Colonic mucosa (tissue), 4 donors: ENCODE measurements around the gene CLDN16. TPM values are rescaled to one million over a fixed set of nuclear protein-coding genes. Genes with fewer than 3 reads are reported as not detected.

ENCODE experiments used
- DNase-seq: peaks from one replicate; pipeline ENCODE4 v3.0.0-alpha.2; 2020
- H3K27ac ChIP-seq: fragments of 200-600 bp; one replicate; pipeline ENCODE4 v1.8.0; 2021
- H3K27me3 ChIP-seq: fragments of 200-600 bp; one replicate; pipeline ENCODE4 v1.8.0; 2021
- H3K36me3 ChIP-seq: fragments of 200-600 bp; one replicate; pipeline ENCODE4 v1.8.0; 2021
- H3K4me1 ChIP-seq: fragments of 200-600 bp; one replicate; pipeline ENCODE4 v1.8.0; 2021; ENCODE audit warnings: mild to moderate bottlenecking
- H3K4me3 ChIP-seq: fragments of 200-600 bp; one replicate; pipeline ENCODE4 v1.8.0; 2021
- H3K9ac ChIP-seq, 2 donors: one replicate each; pipeline ENCODE4 v1.7.0; 2013; ENCODE audit warnings: control low read depth in 2 of 2, low read depth in 2 of 2, low read length in 2 of 2
- H3K9me3 ChIP-seq: fragments of 200-600 bp; one replicate; pipeline ENCODE4 v1.8.0; 2021
- CTCF ChIP-seq: fragments of 200-600 bp; IDR thresholded peaks from one replicate; pipeline ENCODE4 v1.8.0; 2022; ENCODE audit warnings: antibody characterized with exemption, mild to moderate bottlenecking
- intact Hi-C: fragments of 100-400 bp; cut with DNase I; formaldehyde crosslinking; loops from one replicate; pipeline ENCODE4 v1.14.1; 2022
- total RNA-seq, 2 donors: library from RNA; stranded (reverse); fragmentation: NEBNext Ultra II Directional in 1 of 2; extraction: Animal tissue kit (Norgen Biotek cat#: 25700) in 1 of 2; gene quantifications; one replicate each; pipeline ENCODE4 v1.2.1, GENCODE V29; 2021
- donor health status: healthy.
- donor health status: DM: no; HTN: no; CAD: no.
- donor health status: DM: no; HTN: no; CAD: no.

The CLDN16 gene
- not detected for total RNA-seq

GRCh38 chr3:190387578-190388213 lies at the start of gene CLDN16:
Gene CLDN16, plus strand, starts transcription at chr3:190388163. Its CDS starts 167 bp downstream, at chr3:190388330.
- intact Hi-C loops: loop anchor here (10.0 kb wide), 1 partner anchor 163 kb away; no protein-coding TSS in a partner anchor
- H3K9ac ChIP-seq: no peak within 1 kb of the TSS
- H3K36me3 ChIP-seq: no peaks in the 10 kb centered on the region
- no peak within 1 kb of the TSS for H3K27ac ChIP-seq
- TF ChIP-seq CTCF: no peak
- H3K4me3 ChIP-seq: no peak within 1 kb of the TSS
- no peaks in the 10 kb centered on the region for H3K4me1 ChIP-seq
- no peak for DNase-seq
- H3K9me3 ChIP-seq: no peaks in the 10 kb centered on the region
- H3K27me3 ChIP-seq: no peaks in the 10 kb centered on the region

- no peaks in the 10 kb centered on the region for H3K27me3 ChIP-seq
- DNase-seq: no peak
Measured at GRCh38 chr3:190338717-190339116, 49.2 kb upstream of the CLDN16 start.

GRCh38 chr3:190339130-190339529 lies 48.8 kb upstream of the CLDN16 start:
- DNase-seq: no peak

More at GRCh38 chr3:190338717-190339116, 49.2 kb upstream of the CLDN16 start:
- intact Hi-C loops: no loop called here
- Histone ChIP-seq H3K36me3 (no peaks in the 10 kb centered on the region), H3K4me1 (no peaks in the 10 kb centered on the region), H3K9ac (no peak overlapping the region), H3K4me3 (no peak overlapping the region), H3K27ac (no peak overlapping the region), H3K9me3 (no peaks in the 10 kb centered on the region)
- TF ChIP-seq CTCF: no peak

GRCh38 chr3:190340071-190340470 lies 47.9 kb upstream of the CLDN16 start:
- Histone ChIP-seq H3K9me3 (no peaks in the 10 kb centered on the region), H3K27me3 (no peaks in the 10 kb centered on the region), H3K4me3 (no peak overlapping the region), H3K9ac (no peak overlapping the region), H3K27ac (no peak overlapping the region), H3K4me1 (no peaks in the 10 kb centered on the region), H3K36me3 (no peaks in the 10 kb centered on the region)
- TF ChIP-seq CTCF: no peak
- DNase-seq: no peak
- intact Hi-C loops: no loop called here

More at GRCh38 chr3:190339130-190339529, 48.8 kb upstream of the CLDN16 start:
- Histone ChIP-seq H3K27ac (no peak overlapping the region), H3K9ac (no peak overlapping the region), H3K4me1 (no peaks in the 10 kb centered on the region), H3K36me3 (no peaks in the 10 kb centered on the region), H3K4me3 (no peak overlapping the region), H3K9me3 (no peaks in the 10 kb centered on the region), H3K27me3 (no peaks in the 10 kb centered on the region)
- intact Hi-C loops: no loop called here
- no peak for TF ChIP-seq CTCF

GRCh38 chr3:190345027-190345821 lies 42.7 kb upstream of the CLDN16 start:
- H3K27ac ChIP-seq: peak overlapping the region; percentile 55
- no peaks in the 10 kb centered on the region for H3K9me3 ChIP-seq
- H3K9ac ChIP-seq: peak overlapping the region in 1 of 2 donors; percentile 38
- H3K4me1 ChIP-seq: no peaks in the 10 kb centered on the region
- intact Hi-C loops: no loop called here
- no peak for TF ChIP-seq CTCF
- H3K4me3 ChIP-seq: no peak overlapping the region
- DNase-seq: no peak
- no peaks in the 10 kb centered on the region for H3K36me3 ChIP-seq
- no peaks in the 10 kb centered on the region for H3K27me3 ChIP-seq
